K562 (cell line): ENCODE data around the gene CHIC1.
"Not testable (repeated sequence)": the region's sequence is repeated elsewhere in the genome, so short reads cannot be mapped to it uniquely, and the experiment has no call there.

ENCODE experiments used
- CBX3 ChIP-seq, 2 experiments: IDR thresholded peaks; 1 replicate in 1 of 2; 2 replicates in 1 of 2; pipeline ENCODE4 v1.6.1; 2012; ENCODE audit warnings: inconsistent platforms in 2 of 2, low read length in 2 of 2, borderline replicate concordance in 1 of 2, control low read depth in 1 of 2
- CREB3 ChIP-seq: fragments of 450-650 bp; conservative IDR thresholded peaks from 2 replicates; pipeline ENCODE4 v1.6.1; 2016; ENCODE audit warnings: missing genetic modification characterization, low read depth, mild to moderate bottlenecking, missing compliant biosample characterization, moderate library complexity
- EGR1 ChIP-seq: fragments of 450-650 bp; conservative IDR thresholded peaks from 2 replicates; pipeline ENCODE4 v1.6.1; 2017; ENCODE audit warnings: mild to moderate bottlenecking
- FOXM1 ChIP-seq, 2 experiments: fragments of 450-650 bp in 1 of 2; sonication (generic) in 1 of 2; formaldehyde crosslinking in 1 of 2; IDR thresholded peaks; 2 replicates each; pipeline versions ENCODE4 v1.6.1 to v1.9.0; 2017 to 2022; ENCODE audit warnings: low read depth in 2 of 2, mild to moderate bottlenecking in 2 of 2, missing genetic modification reagents in 1 of 2, moderate library complexity in 1 of 2
- MAFF ChIP-seq: IDR thresholded peaks from 2 replicates; pipeline ENCODE4 v1.6.1; 2012; ENCODE audit warnings: low read length, improper control_type of control experiment
- NELFE ChIP-seq: IDR thresholded peaks from 2 replicates; pipeline ENCODE4 v1.6.1; 2011; ENCODE audit warnings: mild to moderate bottlenecking; ENCODE audit not compliant: insufficient read depth, insufficient read length
- NR2C2 ChIP-seq, 2 experiments: fragments of 200-800 bp in 1 of 2; sonication (Bioruptor generic) in 1 of 2; sonication (generic) in 1 of 2; formaldehyde crosslinking in 1 of 2; IDR thresholded peaks; 2 replicates each; pipeline versions ENCODE4 v1.6.1 to v1.8.0; 2016 to 2022; ENCODE audit warnings: mild to moderate bottlenecking in 1 of 2, missing compliant biosample characterization in 1 of 2, missing genetic modification characterization in 1 of 2, missing genetic modification reagents in 1 of 2
- POLR2A ChIP-seq: fragments of 450-650 bp; conservative IDR thresholded peaks from 2 replicates; pipeline ENCODE4 v1.6.1; 2016
- POLR2AphosphoS5 ChIP-seq: IDR thresholded peaks from 2 replicates; pipeline ENCODE4 v1.6.1; 2011; ENCODE audit warnings: mild to moderate bottlenecking, low read depth, low read length, moderate library complexity; ENCODE audit not compliant: control insufficient read depth, insufficient read depth
- ZNF184 ChIP-seq: sonication (generic); formaldehyde crosslinking; IDR thresholded peaks from 2 replicates; pipeline ENCODE4 v1.5.0; 2020; ENCODE audit warnings: missing genetic modification reagents
- ZNF274 ChIP-seq: IDR thresholded peaks from 2 replicates; pipeline ENCODE4 v1.6.1; 2011; ENCODE audit warnings: low read depth, mild to moderate bottlenecking, low read length, moderate library complexity, borderline replicate concordance
- TF ChIP-seq, protein P1 (sequence below), 3 experiments: IDR thresholded peaks in 2 of 3; conservative IDR thresholded peaks in 1 of 3; 2 replicates each; pipeline ENCODE4 v1.5.1; 2011 to 2012; ENCODE audit warnings: low read length in 3 of 3, mild to moderate bottlenecking in 3 of 3, control low read depth in 2 of 3, improper control_type of control experiment in 1 of 3, inconsistent platforms in 1 of 3, low read depth in 1 of 3, mixed read lengths in 1 of 3, moderate library complexity in 1 of 3; ENCODE audit not compliant: insufficient read depth in 2 of 3
- TF ChIP-seq, protein P2 (sequence below): sonication (generic); formaldehyde crosslinking; IDR thresholded peaks from 2 replicates; pipeline ENCODE4 v1.9.0; 2022; ENCODE audit warnings: mild to moderate bottlenecking, missing genetic modification reagents
- TF ChIP-seq, protein P3 (sequence below), 2 experiments: IDR thresholded peaks; 2 replicates each; pipeline ENCODE4 v1.6.1; 2011; ENCODE audit warnings: borderline replicate concordance in 1 of 2, control low read depth in 1 of 2, low read depth in 1 of 2, low read length in 1 of 2, mild to moderate bottlenecking in 1 of 2, mixed read lengths in 1 of 2, moderate library complexity in 1 of 2; ENCODE audit not compliant: insufficient read depth in 1 of 2, insufficient read length in 1 of 2, poor library complexity in 1 of 2, severe bottlenecking in 1 of 2; ENCODE audit errors: extremely low read depth in 1 of 2

- not testable (repeated sequence) for TF ChIP-seq POLR2A; NELFE; MAFF; CBX3 (IDR thresholded peaks at IDR 0.05; ENCODE audit: borderline replicate concordance in 1 of 2, low read length in 2 of 2); EGR1; FOXM1 (IDR thresholded peaks at IDR 0.05; ENCODE audit: low read depth); FOXM1 (CRISPR knock-in tag; IDR thresholded peaks at IDR 0.05; ENCODE audit: low read depth); CREB3 (tag); ZNF274; NR2C2 (CRISPR knock-in tag; IDR thresholded peaks at IDR 0.05); NR2C2 (tag; IDR thresholded peaks at IDR 0.05); POLR2AphosphoS5; ZNF184
- TF ChIP-seq, protein P1, sequence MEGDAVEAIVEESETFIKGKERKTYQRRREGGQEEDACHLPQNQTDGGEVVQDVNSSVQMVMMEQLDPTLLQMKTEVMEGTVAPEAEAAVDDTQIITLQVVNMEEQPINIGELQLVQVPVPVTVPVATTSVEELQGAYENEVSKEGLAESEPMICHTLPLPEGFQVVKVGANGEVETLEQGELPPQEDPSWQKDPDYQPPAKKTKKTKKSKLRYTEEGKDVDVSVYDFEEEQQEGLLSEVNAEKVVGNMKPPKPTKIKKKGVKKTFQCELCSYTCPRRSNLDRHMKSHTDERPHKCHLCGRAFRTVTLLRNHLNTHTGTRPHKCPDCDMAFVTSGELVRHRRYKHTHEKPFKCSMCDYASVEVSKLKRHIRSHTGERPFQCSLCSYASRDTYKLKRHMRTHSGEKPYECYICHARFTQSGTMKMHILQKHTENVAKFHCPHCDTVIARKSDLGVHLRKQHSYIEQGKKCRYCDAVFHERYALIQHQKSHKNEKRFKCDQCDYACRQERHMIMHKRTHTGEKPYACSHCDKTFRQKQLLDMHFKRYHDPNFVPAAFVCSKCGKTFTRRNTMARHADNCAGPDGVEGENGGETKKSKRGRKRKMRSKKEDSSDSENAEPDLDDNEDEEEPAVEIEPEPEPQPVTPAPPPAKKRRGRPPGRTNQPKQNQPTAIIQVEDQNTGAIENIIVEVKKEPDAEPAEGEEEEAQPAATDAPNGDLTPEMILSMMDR (IDR thresholded peaks at IDR 0.05 in 2 of 3, conservative IDR thresholded peaks at IDR 0.05 in 1 of 3; ENCODE audit: insufficient read depth in 2 of 3, low read depth in 1 of 3, low read length in 3 of 3), result not testable (repeated sequence)
- TF ChIP-seq, protein P2, sequence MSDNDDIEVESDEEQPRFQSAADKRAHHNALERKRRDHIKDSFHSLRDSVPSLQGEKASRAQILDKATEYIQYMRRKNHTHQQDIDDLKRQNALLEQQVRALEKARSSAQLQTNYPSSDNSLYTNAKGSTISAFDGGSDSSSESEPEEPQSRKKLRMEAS, result not testable (repeated sequence)
- TF ChIP-seq, protein P3, sequence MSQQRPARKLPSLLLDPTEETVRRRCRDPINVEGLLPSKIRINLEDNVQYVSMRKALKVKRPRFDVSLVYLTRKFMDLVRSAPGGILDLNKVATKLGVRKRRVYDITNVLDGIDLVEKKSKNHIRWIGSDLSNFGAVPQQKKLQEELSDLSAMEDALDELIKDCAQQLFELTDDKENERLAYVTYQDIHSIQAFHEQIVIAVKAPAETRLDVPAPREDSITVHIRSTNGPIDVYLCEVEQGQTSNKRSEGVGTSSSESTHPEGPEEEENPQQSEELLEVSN (IDR thresholded peaks at IDR 0.05; ENCODE audit: borderline replicate concordance in 1 of 2, extremely low read depth in 1 of 2, insufficient read depth in 1 of 2, insufficient read length in 1 of 2, low read depth in 1 of 2, low read length in 1 of 2, poor library complexity in 1 of 2, severe bottlenecking in 1 of 2), result not testable (repeated sequence)
Observed at GRCh38 chrX:73707014-73707413, 144.0 kb downstream of the CHIC1 start.
